DMS153 (cell line): ENCODE results near the gene LNX2.
A peak's percentile ranks its signal among the peaks of the same experiment; 100 is the strongest.

Experiments used
- DNase-seq: peaks from one replicate; lab custom pipeline; 2025; lab: John Stamatoyannopoulos, UW

The LNX2 gene

DNA sequence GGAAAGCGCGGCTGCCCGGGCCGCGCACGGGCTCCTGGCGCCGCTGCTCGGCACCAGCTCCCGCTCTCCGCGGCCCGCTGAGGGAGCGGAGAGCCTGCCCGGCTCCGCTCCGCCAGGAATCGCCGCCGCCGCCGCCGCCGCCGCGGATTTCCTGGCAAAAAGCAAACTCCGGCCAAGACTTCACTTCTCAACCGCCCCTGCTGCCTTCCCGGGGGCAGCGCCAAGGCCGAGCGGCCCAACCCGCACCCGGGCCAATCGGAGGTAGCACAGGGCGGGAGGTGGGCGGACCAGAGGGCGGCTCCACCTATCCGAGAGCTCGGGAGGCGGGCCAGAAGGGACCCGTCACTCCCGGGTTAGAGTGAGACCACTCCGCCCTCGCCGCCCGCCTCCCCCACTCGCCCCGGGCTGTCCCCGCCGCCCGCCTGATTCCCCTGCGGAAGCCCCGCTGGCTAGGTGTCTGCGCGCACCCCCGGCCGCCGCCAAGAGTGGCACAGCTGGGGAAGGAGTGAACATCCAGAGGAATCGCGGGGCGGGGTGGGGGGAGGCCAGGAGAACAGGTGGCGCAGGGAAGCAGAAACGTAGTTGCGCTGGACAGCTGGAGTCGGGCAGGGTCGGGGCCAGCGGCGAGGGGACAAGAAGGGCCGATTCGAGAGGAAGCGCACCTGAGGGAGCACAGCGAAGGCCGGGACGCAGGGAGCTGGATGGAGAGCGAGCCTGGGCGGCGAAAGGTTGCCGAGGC lies at the start of gene LNX2:
TSS of gene LNX2 (minus strand) at position 153 of the 739 bp plus-strand sequence. CDS start 38,826 bp downstream, outside the sequence.
- peak; percentile 95 for DNase-seq

DNA sequence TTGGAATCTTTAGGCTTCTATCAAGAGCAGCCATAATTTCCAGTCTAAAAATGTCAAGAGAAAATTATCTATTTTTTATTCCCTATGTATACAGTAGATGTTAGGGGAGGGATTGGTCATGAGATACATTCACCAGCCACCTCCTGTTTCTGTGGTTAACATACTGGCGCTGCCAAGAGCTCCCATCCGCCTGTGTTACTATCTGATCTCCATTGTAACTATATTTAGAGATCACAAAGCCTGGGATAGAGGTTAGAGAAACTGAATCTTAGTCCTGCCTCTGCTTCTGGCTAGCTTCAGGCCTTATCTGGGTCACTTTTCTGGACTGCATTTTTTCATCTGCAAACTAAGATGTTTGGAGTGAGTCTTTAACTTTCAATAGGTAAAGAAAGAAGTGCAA lies 47.6 kb upstream of the LNX2 start:
- DNase-seq, result no peak

DNA sequence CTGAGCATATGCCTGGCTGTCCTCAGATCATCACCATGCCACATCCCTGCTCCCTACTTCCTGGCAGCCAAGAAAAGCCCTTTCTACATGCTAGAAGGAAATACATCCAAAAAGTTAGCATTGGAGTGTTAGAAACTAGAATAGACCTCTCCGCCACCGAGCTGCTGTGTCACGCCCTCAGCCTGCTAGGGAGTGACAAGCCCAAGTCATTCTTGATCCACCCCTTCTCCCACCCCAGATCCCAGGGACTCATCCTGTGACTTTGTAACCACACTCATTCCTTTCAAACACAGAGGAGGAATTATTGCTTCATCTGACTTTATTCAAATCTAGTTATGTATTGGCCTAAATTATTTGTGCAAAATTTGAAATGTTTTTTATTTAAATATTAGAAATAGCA lies 46.6 kb upstream of the LNX2 start:
- DNase-seq, result no peak

DNA sequence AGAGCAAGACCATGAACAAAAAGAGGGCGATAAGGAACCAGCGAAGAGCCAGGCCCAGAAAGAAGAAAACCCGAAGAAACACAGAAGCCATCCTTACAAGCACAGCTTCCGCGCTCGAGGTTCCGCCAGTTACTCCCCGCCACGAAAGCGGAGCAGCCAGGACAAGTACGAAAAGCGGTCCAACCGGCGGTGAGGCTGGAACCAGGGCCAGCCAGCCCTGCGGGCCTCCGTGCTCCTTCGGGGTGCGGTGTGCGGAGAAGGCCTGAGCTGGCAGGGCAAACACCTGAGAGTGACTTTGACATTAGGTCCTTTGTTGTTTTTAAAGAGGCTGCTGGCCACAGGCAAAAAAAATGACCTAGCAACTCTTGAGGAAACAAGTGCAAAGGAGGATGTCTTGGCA lies 45.4 kb upstream of the LNX2 start:
- DNase-seq, result no peak

DNA sequence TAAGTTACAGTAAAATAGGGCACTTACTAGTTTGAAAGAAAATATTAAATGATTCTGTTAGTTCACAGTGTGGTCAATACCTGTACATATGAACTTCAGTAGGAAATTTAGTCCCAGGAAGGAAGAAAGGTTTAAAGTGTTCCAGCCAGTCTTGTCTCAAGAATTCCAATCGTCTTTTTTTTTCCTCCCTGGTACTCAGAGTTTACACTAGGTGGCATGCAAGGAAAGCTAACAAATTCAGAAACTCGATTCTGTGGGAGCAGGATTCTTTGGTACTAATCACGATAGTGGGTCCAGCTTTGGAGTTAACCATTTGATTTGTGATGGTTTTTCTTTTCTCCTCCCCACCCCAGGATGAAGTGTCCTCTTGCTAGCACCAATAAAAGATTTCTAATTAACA lies 45.0 kb upstream of the LNX2 start:
- DNase-seq, result no peak

DNA sequence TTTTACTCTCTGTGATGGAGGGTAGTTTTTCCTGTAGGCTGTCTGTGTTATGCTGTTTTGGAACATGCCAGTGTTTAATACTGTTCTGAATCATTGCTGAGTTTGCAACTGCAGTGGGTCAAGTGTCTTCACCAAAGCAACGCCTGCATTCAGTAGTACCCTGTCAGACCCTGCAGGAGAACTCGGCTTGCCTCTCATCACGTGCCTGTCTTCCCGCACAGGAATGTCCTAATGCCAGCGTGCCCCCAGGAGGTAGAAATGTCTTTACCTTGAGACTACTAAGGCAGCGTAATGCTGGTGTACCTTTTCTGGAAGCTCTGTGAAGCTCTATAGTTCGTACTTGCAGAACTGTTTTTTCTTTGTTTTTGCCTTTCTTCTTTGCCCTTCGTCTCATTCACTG lies 43.6 kb upstream of the LNX2 start:
- DNase-seq, result no peak

DNA sequence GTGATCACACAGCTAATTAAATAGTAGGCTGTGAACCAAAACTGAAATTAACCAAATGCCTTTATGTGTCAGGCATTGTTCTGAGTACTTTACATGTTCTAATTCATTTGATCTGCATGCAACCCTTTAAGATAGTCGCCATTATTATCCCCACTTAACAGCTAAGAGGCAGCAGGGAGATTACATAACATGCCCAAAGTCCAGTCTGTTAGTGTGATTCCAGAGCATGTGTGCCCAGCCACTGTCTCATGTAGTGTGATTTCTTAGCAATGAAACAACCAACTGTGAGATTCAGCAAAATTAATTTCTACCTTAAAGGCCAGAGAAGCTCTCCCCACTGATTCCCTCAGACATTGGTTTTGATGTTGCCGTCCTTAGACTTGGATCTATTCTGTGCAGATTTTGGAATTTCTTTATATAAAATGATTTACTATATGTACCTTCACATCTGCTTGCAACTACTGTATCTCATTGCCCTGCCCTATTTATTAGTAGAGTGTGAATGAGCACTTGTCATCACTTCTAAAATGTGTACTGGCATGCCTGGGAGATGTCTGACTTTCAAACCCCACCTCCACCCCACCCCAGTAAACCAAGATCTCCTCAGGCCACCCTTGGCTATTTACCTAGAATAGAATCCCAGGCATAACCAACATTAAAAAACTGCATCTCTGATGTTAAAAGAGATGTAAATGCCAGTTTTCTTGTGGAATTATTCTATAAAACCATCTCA lies 42.6 kb upstream of the LNX2 start:
- no peak for DNase-seq

DNA sequence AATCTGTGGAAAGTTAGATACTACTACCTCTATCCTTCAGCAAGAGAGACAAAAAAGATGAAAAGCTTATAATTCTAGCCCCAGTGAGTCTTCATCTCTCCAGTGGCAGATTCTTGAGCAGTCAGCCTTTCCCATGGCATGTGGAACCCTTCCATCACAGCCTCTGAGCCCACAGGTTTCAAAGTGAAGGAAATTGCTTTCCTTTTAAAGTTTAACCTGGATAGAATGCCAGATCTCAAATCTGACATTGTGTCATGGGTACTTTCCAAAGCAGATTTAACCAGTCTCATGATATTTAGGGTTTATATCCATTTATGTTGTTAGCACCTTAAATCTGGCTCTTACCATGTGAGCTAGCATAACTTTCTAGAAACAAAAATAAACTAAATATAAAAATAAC lies 40.7 kb upstream of the LNX2 start:
- no peak for DNase-seq

DNA sequence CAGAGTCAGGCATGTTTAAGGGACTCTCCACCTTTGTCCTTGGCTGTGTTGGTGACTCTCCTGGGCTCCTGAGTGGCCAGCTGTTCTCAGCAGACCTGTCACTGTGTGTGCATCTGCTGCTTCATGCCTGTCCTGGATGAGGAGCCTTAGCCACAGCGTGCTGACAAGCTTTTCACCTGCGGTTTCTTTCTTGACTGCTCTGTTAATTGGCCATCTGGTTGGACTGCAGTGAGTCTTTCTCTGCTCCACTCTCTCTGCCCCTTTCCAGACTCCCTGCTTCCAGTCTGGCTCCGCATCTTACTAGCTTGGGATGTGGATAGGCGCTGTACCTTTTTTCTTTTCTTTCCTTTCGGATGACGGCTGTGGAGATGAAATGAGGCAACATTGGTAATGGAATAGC lies 40.2 kb upstream of the LNX2 start:
- no peak for DNase-seq

DNA sequence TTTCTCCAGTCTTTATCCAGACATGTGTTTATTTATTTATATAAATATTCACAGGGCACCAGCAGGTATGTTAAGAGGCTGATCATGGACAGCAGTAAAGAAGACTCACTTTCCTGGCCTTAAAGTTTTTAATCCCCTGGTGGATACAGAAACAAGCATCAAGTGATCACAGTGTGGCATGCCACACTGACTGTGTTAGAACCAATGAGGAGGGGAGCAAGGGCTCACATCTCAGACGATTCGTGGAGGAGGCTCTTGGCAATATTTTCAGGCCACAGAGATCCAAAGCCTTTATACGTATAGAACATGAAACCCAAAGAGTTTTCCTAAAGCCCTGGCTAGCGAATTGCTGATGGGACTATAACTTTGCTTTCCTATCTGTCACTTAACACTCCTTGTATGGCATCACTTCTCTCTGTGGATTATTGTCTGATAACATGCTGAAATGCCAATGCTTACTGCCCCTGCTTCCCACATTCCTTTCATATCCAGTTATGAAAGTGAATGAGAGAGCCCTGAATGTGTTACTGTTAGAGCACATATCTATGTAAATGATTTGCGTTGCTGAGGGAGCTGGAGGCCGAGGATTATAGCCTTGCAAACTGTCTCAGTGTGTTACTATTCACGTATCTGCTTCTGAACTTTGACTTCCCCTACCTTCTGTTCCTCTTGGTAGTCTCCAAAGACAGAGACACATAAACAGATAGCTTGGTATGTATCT lies 39.0 kb upstream of the LNX2 start:
- no peak for DNase-seq

DNA sequence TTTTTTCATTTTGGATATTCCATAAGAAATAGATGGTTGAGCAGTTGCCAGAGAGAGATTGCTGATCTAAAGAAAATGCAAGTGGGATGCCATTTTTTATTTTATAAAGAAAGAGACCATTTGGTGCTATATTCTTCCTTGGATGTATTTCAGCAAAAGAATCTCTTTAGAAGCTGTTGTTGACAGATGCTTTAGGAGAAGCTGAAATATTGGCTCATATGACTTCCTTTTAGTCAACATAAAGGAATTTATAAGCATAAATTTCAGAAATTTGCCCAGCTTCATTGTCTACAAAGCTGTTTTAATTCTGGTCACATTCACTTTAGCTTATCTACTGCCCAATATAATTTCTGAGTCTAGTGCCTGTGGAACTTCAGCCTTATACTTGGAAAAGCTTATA lies 38.2 kb upstream of the LNX2 start:
- no peak for DNase-seq

DNA sequence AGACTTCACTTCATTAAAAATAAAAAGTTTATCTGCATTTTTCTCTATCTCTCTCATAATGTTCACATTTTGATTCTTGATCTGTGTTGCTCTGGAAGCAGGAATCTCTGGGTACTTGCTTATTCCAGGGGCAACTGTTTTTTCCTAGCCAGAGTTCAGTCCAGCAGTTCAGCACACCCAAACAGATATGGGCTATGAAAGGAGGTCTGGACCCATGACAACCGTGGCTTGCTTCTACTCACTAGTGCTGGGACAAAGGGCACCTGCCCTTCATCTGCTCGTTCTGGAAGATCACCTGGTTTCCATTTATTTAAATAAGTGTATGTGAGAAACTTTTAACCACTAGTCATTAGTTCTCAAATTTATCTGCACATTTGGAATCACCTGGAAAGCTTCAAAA lies 37.4 kb upstream of the LNX2 start:
- no peak for DNase-seq

DNA sequence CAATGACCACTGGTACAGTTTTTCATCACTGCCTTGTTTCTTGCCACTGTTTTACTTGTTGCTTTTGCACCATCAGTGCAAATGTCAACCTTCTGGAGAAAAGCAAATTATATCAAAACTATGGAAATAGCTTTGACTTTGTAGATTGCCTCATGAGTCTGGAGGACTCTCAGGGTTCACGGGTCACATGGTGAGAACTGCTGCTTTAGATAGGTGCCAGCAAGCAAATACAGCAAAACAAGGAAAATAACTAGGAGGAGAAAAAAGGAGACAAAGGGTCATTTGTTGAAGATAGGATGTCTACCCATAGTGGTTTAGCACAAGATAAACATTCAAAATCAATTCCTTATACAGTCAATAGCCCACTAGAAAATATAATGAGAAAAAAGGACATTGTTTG lies 34.5 kb upstream of the LNX2 start:
- no peak for DNase-seq

DNA sequence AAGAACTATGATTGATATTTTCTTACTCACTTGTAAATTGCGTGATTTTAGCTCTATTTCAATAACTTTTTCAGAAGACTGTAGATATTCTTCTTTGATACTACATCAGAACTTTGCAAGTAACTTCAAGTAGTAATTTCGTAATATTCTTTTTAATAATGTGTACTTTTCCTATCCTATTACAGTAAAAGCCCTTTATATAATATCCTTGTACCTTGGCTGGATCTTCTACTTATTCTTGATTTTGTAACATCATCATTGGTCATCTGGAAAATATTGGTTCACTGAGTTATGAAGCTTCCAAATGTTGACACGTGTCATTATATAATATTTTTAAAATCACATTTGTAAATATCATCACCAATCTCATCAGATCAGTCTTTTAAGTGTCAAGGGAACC lies 33.7 kb upstream of the LNX2 start:
- DNase-seq, result no peak

DNA sequence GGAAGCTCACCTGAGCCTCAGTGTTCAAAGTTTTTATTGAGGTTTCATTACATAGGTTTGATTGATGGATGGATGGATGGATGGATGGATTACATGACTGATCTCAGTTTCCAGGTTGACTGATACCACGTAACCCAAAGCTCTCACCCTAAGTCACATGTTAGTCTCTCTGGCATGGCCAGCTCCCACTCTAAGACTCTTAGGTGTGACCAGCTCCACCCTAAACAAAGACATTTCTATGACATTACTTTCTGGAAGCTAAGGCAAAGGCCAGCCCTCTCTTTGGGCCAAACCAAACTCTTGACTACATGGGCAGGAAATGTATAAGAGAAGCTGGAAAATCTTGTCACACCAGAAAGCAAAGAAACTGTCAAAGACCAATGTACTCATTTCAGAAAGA lies 30.0 kb upstream of the LNX2 start:
- DNase-seq, result no peak

DNA sequence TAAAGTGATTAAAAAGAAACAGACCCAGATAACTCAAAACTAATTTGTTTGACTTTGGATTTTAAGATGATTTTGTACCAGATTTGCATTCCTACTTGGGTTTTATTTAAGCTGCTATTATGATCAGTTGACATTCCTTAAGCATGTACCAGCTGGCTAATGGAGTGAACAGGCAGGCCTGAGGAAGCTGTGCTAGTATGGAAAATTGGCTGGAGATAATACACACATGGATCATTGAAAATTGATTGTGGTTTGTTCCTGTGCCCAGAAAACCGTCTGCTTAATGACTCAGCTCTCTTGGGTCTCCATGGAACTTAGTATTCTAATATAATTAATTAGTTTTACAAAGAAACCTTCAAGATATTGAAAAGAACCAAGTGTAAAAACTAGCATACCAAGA lies 24.0 kb upstream of the LNX2 start:
- DNase-seq, result no peak

DNA sequence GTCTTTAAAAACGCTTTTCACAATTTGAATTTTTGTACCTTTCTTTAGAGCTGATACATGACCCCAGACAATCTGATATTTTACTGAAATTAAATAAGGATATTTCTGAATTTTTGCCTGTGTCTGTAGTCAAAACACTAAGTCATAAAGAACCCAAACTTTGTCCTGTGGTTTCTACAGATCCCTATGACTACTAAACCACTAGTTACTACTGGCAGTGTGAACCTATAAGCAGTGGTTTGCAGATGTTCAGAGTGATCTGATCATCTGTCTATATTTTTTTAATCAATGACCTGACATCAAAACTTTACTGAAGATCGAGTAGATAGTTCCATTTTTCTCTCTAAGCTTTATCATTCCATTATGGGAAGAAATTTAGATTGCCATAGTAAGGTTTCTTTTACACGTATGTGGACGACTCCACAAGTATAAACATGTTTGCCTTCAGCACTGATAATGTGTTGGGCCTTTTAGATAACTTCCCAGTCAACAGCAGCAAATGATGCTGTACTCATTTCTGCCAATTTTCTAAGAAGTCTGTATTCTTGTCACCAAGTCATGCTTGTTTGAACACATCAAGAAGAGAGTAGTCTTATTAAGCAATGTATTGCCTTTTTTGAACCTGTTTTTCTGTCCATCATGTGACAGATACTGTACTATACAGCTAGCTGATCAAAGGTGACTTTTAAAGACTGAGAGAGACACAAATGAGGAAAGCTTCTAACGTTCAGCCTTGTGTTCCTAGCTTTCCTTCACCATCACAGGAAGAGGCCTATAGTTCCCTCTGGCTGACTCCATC lies 23.2 kb upstream of the LNX2 start:
- DNase-seq, result no peak

DNA sequence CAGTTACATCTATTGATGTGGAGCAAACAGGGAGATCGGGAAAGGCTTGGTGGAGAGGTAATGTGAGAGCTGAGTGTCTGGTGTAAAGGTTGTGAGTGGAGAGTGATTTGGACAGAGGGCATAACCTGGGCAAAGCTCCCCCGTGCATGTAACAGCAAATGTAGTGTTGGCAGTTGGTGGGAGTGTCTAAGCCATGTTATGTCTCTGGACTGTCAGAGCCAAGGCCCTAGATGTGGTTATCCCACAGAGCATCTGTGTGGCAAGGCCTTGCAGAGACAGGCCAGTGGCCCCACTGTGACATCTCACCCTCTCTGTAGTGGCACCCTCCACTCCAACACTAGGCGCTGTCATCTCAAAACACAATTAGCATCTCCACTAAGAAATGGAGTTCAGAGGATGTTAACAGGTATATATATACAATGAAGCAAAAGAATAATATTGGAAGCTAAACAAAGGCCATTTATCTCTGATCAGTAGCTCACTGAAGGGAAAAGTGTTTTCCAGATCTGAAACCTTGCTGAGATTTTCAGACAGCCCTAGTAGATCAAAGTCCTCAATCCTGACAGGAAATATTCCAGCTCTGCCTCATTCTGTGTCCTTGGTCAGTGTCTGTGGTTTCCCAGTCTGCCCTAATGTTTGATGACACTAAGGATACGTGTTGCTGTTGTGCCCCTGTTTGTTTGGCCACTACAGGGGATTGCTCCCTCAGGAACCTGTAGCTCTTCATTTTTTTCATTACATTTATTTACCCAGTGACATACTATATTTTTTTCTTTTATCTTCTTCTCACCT lies 21.6 kb upstream of the LNX2 start:
- DNase-seq, result no peak

DNA sequence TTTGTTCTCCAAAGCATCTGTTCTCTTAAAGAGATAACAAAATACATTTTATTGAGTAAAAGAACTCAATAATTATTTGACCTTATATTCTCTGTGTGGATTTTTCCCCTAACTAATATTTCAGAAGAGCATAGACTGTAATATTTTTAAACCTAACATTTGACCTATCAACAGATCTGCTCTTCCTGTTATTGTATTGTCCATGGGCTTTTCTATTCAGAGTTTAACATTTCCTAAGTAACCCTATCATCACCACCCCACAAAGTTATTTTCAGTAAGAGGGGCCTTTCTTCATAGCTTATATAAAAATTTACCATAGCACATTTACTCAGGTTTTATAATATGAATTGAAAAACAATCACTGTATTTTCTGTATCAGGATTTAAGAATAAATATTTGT lies 18.9 kb upstream of the LNX2 start:
- DNase-seq, result no peak

DNA sequence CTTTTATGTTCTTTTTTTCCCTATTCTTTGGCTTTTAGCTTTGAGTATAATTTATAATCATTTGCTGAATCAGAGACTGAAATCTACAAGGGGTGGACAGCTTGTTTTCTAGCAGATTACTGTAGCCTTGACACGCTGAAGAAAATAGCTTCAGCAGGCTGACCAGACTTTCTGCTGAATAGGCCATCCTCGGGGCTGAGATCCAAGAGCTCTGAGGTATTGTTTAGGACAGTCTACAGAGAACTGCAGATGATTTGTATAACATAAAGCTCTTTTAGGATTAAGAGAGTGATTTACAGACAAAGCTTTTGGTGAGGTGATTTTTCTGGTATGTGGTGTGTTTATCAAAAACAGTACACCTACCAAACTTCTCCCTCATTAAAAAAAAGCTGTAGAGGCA lies 18.2 kb upstream of the LNX2 start:
- DNase-seq, result no peak

DNA sequence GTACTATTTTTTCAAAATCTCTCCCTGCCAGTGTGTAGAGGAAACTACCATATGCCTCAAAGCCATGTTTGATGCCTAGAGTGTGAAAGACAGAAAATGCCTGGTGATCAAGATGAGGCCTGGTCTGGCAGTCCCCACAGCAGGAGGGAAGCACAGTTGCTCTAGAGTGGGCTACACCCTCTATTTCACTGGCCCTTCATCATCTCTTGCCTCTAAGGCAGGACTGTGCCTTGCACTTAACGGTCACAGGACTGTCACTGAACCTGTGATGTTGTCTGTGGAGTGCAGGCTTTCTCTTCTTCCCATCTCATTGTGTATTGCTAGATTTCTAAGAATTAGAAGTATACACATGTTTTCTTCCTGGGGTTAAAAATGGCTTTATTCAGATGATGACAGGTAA lies 17.7 kb upstream of the LNX2 start:
- no peak for DNase-seq

DNA sequence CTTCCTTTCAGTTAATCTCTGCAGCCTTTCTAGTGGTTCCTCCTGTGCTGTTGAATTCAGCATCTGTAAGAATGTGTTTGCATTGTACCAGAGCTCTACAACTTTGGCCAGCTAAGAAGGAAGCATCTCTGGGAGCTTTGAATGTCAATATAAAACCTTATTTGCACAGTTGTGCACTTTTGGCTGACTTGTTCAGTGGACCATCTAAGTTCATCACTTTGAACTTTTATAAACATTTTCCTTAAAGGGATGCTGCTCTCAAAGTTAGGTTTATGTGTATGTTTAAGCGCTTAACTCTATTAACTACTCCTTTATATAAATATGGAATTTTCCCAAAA lies 16.9 kb upstream of the LNX2 start:
- DNase-seq, result no peak
